Measurements from ENCODE around the gene FRY. TPM values are rescaled to one million over a fixed set of nuclear protein-coding genes. Genes with fewer than 3 reads are reported as not detected.

FRY gene
- total and polyA plus RNA-seq, 2 of the 13 experiments (the other 11 are each of a cell fraction or from before 2014, with no cell fraction given) = 8.2 to 13.1 TPM

DNA sequence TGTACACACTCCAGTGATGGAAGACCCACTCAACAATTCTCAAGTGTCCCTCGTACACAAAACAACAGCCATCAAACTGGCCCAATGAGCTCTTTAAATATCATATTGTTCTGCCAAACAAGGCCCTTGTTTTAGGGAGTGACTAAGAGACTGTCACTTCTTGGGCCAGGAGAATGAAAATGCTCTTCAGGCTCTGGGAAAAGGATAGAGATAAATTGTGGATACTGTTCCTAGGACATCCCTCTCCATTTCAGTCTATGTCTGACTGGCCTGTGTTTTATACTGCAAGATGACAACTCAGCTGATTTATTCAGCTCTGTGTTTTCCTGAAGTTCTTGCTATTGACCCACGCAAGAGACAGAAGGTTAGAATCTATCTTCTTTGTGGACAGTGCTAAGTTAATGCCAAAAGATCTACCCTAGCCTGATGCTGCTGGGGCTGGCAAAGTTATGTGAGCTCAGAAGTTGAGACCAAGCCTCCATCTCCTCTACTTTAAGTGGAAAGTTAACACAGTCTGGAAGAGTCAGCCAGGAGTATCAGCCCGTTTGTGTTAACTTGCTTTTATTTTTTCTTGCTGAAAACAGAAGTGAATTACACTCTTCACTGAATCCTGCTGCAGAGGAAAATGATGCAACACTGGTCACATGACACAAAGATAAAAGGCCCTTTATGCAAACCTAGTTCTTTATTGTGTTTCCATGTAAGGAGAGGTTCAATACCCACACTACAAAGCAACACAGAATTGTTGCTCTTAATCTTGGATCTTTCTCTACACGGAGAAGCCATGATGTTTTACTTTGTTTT is 14.6 kb downstream of the FRY start (continued):
- no peak for TF ChIP-seq CAMTA2 (CRISPR knock-in tag; IDR thresholded peaks at IDR 0.05; ENCODE audit: borderline replicate concordance)
- TF ChIP-seq KDM3A (CRISPR knock-in tag; IDR thresholded peaks at IDR 0.05; ENCODE audit: low read depth) = no peak
- TF ChIP-seq MXD1 (CRISPR knock-in tag; IDR thresholded peaks at IDR 0.05) = no peak
- TF ChIP-seq TSC22D2 (CRISPR knock-in tag; IDR thresholded peaks at IDR 0.05; ENCODE audit: borderline replicate concordance) = peak; percentile 48; the same call in 1 of the 2 replicates
- no peak for TF ChIP-seq ZNF563 (CRISPR knock-in tag; IDR thresholded peaks at IDR 0.05)
- TF ChIP-seq CHD2 (IDR thresholded peaks at IDR 0.05; ENCODE audit: low read depth, low read length) = no peak
- TF ChIP-seq SCMH1 (CRISPR knock-in tag; IDR thresholded peaks at IDR 0.05; ENCODE audit: borderline replicate concordance) = no peak
- TF ChIP-seq BRCA1 (CRISPR knock-in tag; IDR thresholded peaks at IDR 0.05) = no peak
- TF ChIP-seq ERF (CRISPR knock-in tag; IDR thresholded peaks at IDR 0.05) = 0 out of 2 replicates have a peak, but pooled peaks have one; percentile 25
- no peak for TF ChIP-seq ZFP36L2 (CRISPR knock-in tag; IDR thresholded peaks at IDR 0.05)
- TF ChIP-seq E2F5 (CRISPR knock-in tag; conservative IDR thresholded peaks at IDR 0.05) = no peak
- TF ChIP-seq RORA (CRISPR knock-in tag; IDR thresholded peaks at IDR 0.05) = no peak
- no peak for TF ChIP-seq MAFG (CRISPR knock-in tag; IDR thresholded peaks at IDR 0.05)
- TF ChIP-seq AHDC1 (CRISPR knock-in tag; IDR thresholded peaks at IDR 0.05; ENCODE audit: borderline replicate concordance) = no peak
- TF ChIP-seq, protein P1, sequence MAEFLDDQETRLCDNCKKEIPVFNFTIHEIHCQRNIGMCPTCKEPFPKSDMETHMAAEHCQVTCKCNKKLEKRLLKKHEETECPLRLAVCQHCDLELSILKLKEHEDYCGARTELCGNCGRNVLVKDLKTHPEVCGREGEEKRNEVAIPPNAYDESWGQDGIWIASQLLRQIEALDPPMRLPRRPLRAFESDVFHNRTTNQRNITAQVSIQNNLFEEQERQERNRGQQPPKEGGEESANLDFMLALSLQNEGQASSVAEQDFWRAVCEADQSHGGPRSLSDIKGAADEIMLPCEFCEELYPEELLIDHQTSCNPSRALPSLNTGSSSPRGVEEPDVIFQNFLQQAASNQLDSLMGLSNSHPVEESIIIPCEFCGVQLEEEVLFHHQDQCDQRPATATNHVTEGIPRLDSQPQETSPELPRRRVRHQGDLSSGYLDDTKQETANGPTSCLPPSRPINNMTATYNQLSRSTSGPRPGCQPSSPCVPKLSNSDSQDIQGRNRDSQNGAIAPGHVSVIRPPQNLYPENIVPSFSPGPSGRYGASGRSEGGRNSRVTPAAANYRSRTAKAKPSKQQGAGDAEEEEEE (CRISPR knock-in tag; IDR thresholded peaks at IDR 0.05; ENCODE audit: borderline replicate concordance) = no peak
- no peak for TF ChIP-seq RNF2 (conservative IDR thresholded peaks at IDR 0.05; ENCODE audit: low read depth)
- no peak for TF ChIP-seq ZNF326 (CRISPR knock-in tag; IDR thresholded peaks at IDR 0.05; ENCODE audit: borderline replicate concordance)
- no peak for TF ChIP-seq ZNF547 (CRISPR knock-in tag; IDR thresholded peaks at IDR 0.05)
- TF ChIP-seq MNT (IDR thresholded peaks at IDR 0.05) = no peak

All from HepG2 (cell line).